NCI-H1694 treated with DMSO at 0.1 percent for 48 hours (cell line): Measurements from ENCODE around the gene FOXD4L3.
"Not testable (repeated sequence)": the region's sequence is repeated elsewhere in the genome, so short reads cannot be mapped to it uniquely, and the experiment has no call there.

Source experiments
- DNase-seq: peaks from one replicate; lab custom pipeline; 2025; lab: John Stamatoyannopoulos, UW

The FOXD4L3 gene

GRCh38 chr9:68351689-68352088 lies 49.0 kb downstream of the FOXD4L3 start:
- not testable (repeated sequence) for DNase-seq
